Kidney epithelial cell (primary cell): ENCODE results near the gene SIRPA. TPM values are rescaled to one million over a fixed set of nuclear protein-coding genes. Genes with fewer than 3 reads are reported as not detected.

Experiments
- DNase-seq: peaks from one replicate; pipeline ENCODE4 v3.0.0-alpha.2; 2010; ENCODE audit warnings: low read depth
- H3K27me3 ChIP-seq: 2 replicates; pipeline ENCODE4 v1.6.0; 2011; ENCODE audit warnings: low read length; ENCODE audit not compliant: control insufficient read depth, insufficient read depth
- H3K36me3 ChIP-seq: 2 replicates; pipeline ENCODE4 v1.5.1; 2011; ENCODE audit warnings: low read length; ENCODE audit not compliant: control insufficient read depth, insufficient read depth
- H3K4me3 ChIP-seq: 2 replicates; pipeline ENCODE4 v1.5.1; 2011; ENCODE audit warnings: low read depth, mild to moderate bottlenecking, control low read depth, low read length
- total RNA-seq: library from RNA; depleted of rRNA; stranded (reverse); fragments of >200 nt; gene quantifications from 2 replicates; pipeline ENCODE4 v1.2.3, GENCODE V29; 2015
- TF ChIP-seq, protein P1 (sequence below): IDR thresholded peaks from 2 replicates; pipeline ENCODE4 v1.5.1; 2011; ENCODE audit warnings: mild to moderate bottlenecking, moderate library complexity, low read length, control low read depth, inconsistent platforms; ENCODE audit not compliant: insufficient read depth, poor library complexity, severe bottlenecking

The SIRPA gene
- total RNA-seq, 1 donor from 2014 or later = 40.6 TPM

GRCh38 chr20:1895674-1896483 lies 672 bp downstream of the SIRPA start:
- no peaks in the 10 kb centered on the region for H3K27me3 ChIP-seq
- peak overlapping the region; percentile 60 for H3K4me3 ChIP-seq
- no peak for DNase-seq
- TF ChIP-seq, protein P1, sequence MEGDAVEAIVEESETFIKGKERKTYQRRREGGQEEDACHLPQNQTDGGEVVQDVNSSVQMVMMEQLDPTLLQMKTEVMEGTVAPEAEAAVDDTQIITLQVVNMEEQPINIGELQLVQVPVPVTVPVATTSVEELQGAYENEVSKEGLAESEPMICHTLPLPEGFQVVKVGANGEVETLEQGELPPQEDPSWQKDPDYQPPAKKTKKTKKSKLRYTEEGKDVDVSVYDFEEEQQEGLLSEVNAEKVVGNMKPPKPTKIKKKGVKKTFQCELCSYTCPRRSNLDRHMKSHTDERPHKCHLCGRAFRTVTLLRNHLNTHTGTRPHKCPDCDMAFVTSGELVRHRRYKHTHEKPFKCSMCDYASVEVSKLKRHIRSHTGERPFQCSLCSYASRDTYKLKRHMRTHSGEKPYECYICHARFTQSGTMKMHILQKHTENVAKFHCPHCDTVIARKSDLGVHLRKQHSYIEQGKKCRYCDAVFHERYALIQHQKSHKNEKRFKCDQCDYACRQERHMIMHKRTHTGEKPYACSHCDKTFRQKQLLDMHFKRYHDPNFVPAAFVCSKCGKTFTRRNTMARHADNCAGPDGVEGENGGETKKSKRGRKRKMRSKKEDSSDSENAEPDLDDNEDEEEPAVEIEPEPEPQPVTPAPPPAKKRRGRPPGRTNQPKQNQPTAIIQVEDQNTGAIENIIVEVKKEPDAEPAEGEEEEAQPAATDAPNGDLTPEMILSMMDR = no peak
- H3K36me3 ChIP-seq = no peaks in the 10 kb centered on the region

DNA sequence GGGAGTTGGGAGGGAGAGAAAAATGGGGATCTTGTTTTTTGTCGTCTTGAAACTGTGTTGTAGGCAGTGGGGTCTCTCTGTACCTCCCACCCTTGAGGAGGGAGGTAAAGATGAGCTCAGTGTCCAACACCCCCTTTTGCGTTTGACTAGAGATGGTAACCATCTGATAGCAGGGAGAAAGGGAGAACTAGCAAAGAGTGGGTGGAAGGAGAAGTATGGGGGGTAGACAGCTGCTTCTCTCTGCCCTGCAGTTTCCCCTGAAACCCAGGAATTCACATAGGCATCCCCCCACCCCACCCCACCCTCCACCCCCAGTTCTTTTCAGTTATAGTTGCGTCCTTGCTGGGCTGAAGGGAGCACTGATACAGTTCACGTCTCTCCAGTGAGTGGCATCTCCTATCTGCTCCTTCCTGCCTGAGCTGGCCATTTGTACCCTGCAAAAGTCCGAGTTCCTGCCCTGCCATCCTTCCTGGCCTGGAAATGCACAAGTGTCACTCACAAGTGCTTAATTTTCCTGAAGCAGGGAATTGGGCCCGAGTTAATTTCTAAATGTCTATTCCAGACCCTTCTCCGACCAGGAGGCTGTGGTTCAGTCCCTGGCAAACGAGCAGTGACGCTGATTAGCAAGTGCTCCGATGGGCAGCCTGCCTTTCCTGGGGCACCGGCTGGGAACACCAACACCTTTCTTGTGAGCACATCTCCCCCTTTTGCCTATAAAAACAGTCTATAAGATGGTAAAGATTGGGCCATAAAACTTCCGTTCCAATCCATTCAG lies 1.5 kb downstream of the SIRPA start:
- Histone ChIP-seq H3K4me3 (peak overlapping the region; percentile 60), H3K36me3 (peaks cover 2% of the 10 kb centered on the region)
- TF ChIP-seq, protein P1 = no peak

GRCh38 chr20:1897541-1897940 lies 2.3 kb downstream of the SIRPA start:
- Histone ChIP-seq H3K36me3 (peaks cover 2% of the 10 kb centered on the region), H3K4me3 (no peak overlapping the region), H3K27me3 (no peaks in the 10 kb centered on the region)
- TF ChIP-seq, protein P1 = no peak
- no peak for DNase-seq

More for the DNA sequence above, 1.5 kb downstream of the SIRPA start:
- no peak for DNase-seq
- no peaks in the 10 kb centered on the region for H3K27me3 ChIP-seq

- TF ChIP-seq, protein P1 = no peak
- no peaks in the 10 kb centered on the region for H3K27me3 ChIP-seq
- H3K4me3 ChIP-seq = no peak overlapping the region
- peaks cover 2% of the 10 kb centered on the region for H3K36me3 ChIP-seq
- DNase-seq = no peak
Observed at GRCh38 chr20:1897965-1898464, 2.8 kb downstream of the SIRPA start.

DNA sequence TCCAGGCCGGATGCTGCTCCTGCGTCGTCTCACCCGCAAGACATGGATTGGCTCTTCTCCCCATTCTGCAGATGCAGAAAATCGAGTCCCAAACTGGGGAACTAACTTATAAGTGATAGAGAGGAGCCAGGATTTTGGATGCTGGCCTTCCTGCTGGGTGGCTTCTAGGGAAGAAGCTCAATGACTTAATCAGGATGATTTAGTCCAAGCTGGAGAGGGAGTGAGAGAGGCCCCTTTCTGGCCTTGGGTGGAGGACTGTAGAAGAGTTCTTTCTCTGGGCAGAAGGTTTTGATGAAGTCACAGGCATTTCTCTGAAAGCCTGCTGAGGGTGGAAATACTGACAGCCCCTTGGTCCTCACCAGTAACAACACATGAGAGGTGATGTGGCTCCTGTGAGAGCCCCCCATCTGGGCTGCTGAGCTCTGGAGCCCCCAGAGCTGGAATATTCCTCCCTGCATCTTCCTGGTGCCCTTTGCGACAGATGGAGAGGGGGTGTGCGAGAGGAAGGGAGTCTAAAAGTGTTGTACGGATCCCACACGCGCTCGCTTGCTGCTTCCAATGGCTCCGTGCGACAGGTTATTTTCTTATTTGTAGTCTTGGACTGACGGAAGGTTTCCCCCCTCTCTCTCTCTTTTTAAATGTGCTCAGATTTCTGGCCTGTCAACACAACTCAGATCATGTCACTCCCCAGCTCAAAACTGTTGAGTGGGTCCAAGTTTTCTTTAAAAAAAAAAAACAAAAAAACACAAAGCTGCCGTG lies 3.5 kb downstream of the SIRPA start:
- TF ChIP-seq, protein P1 = no peak

More for the DNA sequence above, 3.5 kb downstream of the SIRPA start:
- DNase-seq = no peak
- Histone ChIP-seq H3K4me3 (no peak overlapping the region), H3K36me3 (peaks cover 2% of the 10 kb centered on the region), H3K27me3 (no peaks in the 10 kb centered on the region)
